Measurements from ENCODE around the gene UBE2D2. TPM values are rescaled to one million over a fixed set of nuclear protein-coding genes. Genes with fewer than 3 reads are reported as not detected.

The UBE2D2 gene
- total RNA-seq, 1 donor from 2014 or later, result 166 TPM

DNA sequence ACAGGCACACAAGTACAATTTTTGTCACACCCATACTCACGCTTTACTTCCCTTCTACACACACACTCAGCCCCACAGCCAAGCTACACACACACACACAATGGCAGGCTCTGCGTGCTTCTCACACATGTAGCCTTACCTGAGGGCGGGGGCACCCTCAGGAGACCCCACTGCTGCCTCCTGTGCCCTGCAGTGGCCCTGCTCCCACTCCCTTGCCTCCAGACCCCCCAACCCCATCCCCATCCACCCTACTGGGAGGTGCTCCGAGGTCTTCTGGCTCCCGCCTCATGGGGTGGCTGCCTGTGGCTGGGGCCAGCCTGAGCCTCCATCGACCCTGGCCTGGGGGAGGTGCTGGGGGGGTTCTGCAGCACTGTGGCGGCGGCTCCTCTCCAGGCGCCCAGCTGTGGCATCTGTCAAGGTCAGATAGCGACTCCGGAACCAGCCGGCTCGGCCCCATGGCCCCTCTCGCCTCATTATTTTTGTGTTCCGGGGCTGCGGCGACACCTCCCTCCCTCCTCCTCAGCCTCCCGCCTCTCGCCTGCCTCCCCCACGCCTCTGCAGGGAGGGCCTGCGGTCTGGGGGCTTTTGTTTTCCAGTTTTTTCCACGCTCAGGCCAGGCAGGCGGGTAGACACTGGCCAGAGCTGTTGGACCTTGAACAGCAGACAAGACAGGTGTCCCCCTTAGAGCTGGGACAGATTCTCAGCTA lies 108.7 kb downstream of the UBE2D2 start:
- peaks cover 45% of the 10 kb centered on the region for H3K4me1 Mint-ChIP-seq
- DNase-seq (ENCODE audit: low read depth, low spot score), result no peak
- no peaks in the 10 kb centered on the region for H3K27me3 Mint-ChIP-seq (ENCODE audit: low read depth)
- TF ChIP-seq, protein P1, sequence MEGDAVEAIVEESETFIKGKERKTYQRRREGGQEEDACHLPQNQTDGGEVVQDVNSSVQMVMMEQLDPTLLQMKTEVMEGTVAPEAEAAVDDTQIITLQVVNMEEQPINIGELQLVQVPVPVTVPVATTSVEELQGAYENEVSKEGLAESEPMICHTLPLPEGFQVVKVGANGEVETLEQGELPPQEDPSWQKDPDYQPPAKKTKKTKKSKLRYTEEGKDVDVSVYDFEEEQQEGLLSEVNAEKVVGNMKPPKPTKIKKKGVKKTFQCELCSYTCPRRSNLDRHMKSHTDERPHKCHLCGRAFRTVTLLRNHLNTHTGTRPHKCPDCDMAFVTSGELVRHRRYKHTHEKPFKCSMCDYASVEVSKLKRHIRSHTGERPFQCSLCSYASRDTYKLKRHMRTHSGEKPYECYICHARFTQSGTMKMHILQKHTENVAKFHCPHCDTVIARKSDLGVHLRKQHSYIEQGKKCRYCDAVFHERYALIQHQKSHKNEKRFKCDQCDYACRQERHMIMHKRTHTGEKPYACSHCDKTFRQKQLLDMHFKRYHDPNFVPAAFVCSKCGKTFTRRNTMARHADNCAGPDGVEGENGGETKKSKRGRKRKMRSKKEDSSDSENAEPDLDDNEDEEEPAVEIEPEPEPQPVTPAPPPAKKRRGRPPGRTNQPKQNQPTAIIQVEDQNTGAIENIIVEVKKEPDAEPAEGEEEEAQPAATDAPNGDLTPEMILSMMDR (conservative IDR thresholded peaks at IDR 0.05), result no peak
- no peaks in the 10 kb centered on the region for H3K36me3 Mint-ChIP-seq (ENCODE audit: low read depth)
- H3K4me3 Mint-ChIP-seq, result peak overlapping the region; percentile 35
- peak overlapping the region; percentile 91 for H3K27ac Mint-ChIP-seq (ENCODE audit: unreplicated experiment)
- H3K9me3 Mint-ChIP-seq, result no peaks in the 10 kb centered on the region

DNA sequence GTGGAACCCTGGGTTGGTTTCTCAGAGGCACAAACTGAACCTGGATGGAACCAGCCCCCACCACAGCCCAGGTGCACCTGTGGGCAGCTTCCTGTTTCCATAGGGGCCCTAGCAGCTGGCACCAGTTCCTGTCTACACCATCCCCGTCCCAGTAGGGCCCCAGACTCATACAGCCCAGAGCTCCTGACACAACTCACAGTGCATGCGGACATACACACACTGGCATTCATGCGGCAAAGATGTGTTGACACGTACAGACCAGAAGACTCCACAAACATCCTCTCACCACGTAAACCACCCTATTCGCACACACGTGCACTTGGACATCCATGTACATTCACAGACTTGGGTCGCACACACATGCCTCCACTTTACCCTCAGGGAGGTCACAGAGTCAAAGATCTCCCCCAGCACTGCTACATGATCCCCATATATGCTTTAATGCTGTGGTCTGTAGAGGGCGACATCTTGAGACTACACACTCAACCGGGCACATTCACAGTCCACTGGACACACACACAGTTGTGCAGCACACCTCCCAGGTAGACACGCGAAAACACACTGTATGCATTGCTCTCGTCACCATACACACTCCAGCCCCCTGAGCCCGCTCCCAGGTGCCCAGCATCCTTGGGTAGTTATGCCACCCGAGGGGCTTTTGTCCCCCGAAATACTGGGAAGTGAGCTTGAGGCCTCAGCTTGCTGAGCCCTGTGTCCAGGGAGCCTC lies 109.4 kb downstream of the UBE2D2 start:
- peak overlapping the region; percentile 31 for H3K4me3 Mint-ChIP-seq
- H3K27me3 Mint-ChIP-seq (ENCODE audit: low read depth), result no peaks in the 10 kb centered on the region
- no peak for DNase-seq (ENCODE audit: low read depth, low spot score)
- no peaks in the 10 kb centered on the region for H3K9me3 Mint-ChIP-seq
- TF ChIP-seq, protein P1 (conservative IDR thresholded peaks at IDR 0.05), result no peak
- no peaks in the 10 kb centered on the region for H3K36me3 Mint-ChIP-seq (ENCODE audit: low read depth)
- H3K27ac Mint-ChIP-seq (ENCODE audit: unreplicated experiment), result peak overlapping the region; percentile 75
- peaks cover 49% of the 10 kb centered on the region for H3K4me1 Mint-ChIP-seq

DNA sequence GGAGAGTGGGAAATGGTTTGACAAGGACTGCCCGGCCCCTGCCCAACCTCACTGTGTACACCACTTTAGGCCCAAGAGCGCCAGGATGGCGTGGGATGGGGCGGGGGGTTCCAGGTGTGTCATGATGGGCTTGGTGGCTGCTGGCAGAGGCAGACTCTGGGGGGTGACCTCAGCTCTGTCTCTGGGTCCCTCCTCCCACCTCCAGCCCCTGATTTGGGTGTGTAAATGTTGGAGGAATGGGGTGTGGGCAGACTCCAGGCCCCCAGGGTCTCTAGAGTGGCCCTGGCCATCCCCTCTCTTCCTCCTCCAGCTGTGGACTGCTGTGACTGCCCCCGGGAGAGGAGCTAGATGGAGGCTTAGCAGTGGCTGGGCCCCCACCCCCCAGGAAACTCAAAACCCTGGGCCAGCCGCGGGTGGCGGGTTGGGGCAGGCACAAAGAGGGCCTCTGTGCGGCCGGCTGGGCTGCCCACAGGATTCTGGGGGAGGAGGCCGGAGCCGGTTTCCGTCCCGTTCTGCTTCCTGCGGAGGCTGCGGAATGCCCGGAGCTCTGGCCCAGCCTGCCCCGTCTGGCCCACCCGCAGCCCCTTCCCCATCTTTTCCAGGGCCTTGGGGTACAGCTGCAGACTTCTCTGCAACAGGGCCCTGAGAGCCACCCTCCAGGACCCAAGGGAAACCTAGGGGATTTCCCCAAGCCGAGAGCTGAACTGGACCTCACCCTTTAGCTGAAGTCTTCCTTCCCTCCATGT lies 110.1 kb downstream of the UBE2D2 start:
- H3K27ac Mint-ChIP-seq (ENCODE audit: unreplicated experiment), result peak overlapping the region; percentile 93

DNA sequence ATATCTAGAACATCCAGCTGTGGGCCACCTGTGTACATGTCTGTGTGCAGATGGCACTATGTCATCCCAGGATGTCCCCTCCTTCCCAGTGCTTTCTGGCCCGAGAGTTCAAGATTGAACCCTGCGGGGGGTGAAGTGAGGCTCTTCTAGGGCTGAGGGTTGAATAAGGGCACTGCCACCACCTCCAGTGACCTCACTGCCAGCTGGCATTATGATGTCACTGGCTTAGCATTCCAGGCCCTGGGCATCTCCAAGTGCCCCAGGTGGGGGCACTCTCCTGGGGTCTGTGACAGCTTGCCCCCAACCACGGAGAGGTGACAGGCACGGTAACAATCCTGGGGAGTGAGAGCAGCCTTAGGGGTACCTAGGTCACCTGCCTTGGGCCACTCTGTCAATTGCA lies 114.1 kb downstream of the UBE2D2 start:
- DNase-seq (ENCODE audit: low read depth, low spot score), result no peak
- TF ChIP-seq, protein P1 (conservative IDR thresholded peaks at IDR 0.05), result no peak
- Mint-ChIP-seq H3K4me3 (peak overlapping the region; percentile 8), H3K27ac (ENCODE audit: unreplicated experiment) (no peak overlapping the region), H3K27me3 (ENCODE audit: low read depth) (no peaks in the 10 kb centered on the region), H3K4me1 (peaks cover 56% of the 10 kb centered on the region), H3K9me3 (no peaks in the 10 kb centered on the region), H3K36me3 (ENCODE audit: low read depth) (no peaks in the 10 kb centered on the region)

More for the DNA sequence above, 110.1 kb downstream of the UBE2D2 start:
- Mint-ChIP-seq H3K27me3 (ENCODE audit: low read depth) (no peaks in the 10 kb centered on the region), H3K4me1 (peaks cover 49% of the 10 kb centered on the region), H3K4me3 (peak overlapping the region; percentile 74), H3K9me3 (no peaks in the 10 kb centered on the region), H3K36me3 (ENCODE audit: low read depth) (no peaks in the 10 kb centered on the region)
- TF ChIP-seq, protein P1 (conservative IDR thresholded peaks at IDR 0.05), result no peak
- no peak for DNase-seq (ENCODE audit: low read depth, low spot score)

DNA sequence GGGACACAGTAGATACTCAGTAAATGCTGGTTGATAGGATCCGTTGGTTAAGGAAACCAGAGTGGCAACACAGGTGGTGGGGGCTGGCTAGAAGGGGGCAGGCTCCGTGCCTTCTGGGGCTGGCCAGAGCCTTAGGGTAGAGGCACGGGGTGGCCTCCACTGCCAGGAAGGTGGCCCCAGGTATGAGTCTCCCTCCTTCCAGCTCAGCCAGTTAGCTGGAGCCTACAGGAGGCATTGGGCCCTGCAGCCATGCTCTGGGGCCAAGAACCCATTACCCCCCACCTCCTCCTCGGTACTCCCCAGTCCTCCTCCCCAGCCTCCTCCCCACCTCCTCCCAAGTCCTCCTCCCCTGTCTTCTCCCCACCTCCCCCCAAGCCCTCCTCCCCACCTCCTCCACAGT lies 114.7 kb downstream of the UBE2D2 start:
- no peaks in the 10 kb centered on the region for H3K9me3 Mint-ChIP-seq
- H3K4me1 Mint-ChIP-seq, result peaks cover 50% of the 10 kb centered on the region
- no peaks in the 10 kb centered on the region for H3K36me3 Mint-ChIP-seq (ENCODE audit: low read depth)
- H3K4me3 Mint-ChIP-seq, result no peak overlapping the region
- TF ChIP-seq, protein P1 (conservative IDR thresholded peaks at IDR 0.05), result no peak
- H3K27ac Mint-ChIP-seq (ENCODE audit: unreplicated experiment), result no peak overlapping the region
- no peaks in the 10 kb centered on the region for H3K27me3 Mint-ChIP-seq (ENCODE audit: low read depth)
- no peak for DNase-seq (ENCODE audit: low read depth, low spot score)

All from neural crest cell (in vitro differentiated cells).